Endothelial cell of umbilical vein (primary cell): ENCODE measurements around the gene ERBB3. TPM values are rescaled to one million over a fixed set of nuclear protein-coding genes. Genes with fewer than 3 reads are reported as not detected.

Experiments
- BruUV-seq: library from RNA; stranded (reverse); fragments of 400-500 nt; replicated peaks from 2 replicates; lab custom pipeline; 2021; lab: Mats Ljungman, UMichigan
- CTCF ChIA-PET: fragments of 300-600, 350-600 bp; sonication (Branson Sonifier 250); formaldehyde crosslinking; loops from one replicate; lab custom pipeline; 2021; ENCODE audit warnings: antibody characterized with exemption, inconsistent platforms; lab: Charles Lee
- POLR2A ChIA-PET: fragments of 300-600, 350-600 bp; sonication (Branson Sonifier 250); formaldehyde crosslinking; loops from one replicate; lab custom pipeline; 2021; ENCODE audit warnings: antibody characterized with exemption, inconsistent platforms; lab: Charles Lee
- DNase-seq: peaks from one replicate; pipeline ENCODE4 v3.0.0-alpha.2; 2011; ENCODE audit warnings: low read depth, low spot score
- FAIRE-seq: peaks from 2 replicates; lab custom pipeline; 2011; peaks lifted over from hg19 to GRCh38; lab: Jason Lieb, UNC
- H2AFZ ChIP-seq: 2 replicates; pipeline ENCODE4 v1.6.0; 2012; ENCODE audit warnings: low read depth, low read length, control low read depth, inconsistent platforms
- H3K27ac ChIP-seq: 2 replicates; pipeline ENCODE4 v1.5.1; 2011; ENCODE audit warnings: low read depth, mild to moderate bottlenecking, control low read depth, low read length, moderate library complexity; ENCODE audit not compliant: insufficient read depth
- H3K27me3 ChIP-seq, 2 experiments: 2 replicates each; pipeline versions ENCODE4 v1.6.0 to v1.6.1; 2011; ENCODE audit warnings: low read length in 2 of 2, mixed read lengths in 1 of 2; ENCODE audit not compliant: control insufficient read depth in 2 of 2, insufficient read depth in 2 of 2
- H3K36me3 ChIP-seq, 2 experiments: 2 replicates in 1 of 2; 3 replicates in 1 of 2; pipeline ENCODE4 v1.5.1; 2011; ENCODE audit warnings: low read length in 2 of 2, mild to moderate bottlenecking in 1 of 2, moderate library complexity in 1 of 2; ENCODE audit not compliant: control insufficient read depth in 2 of 2, insufficient read depth in 2 of 2; ENCODE audit errors: extremely low read depth in 1 of 2
- H3K4me1 ChIP-seq: 3 replicates; pipeline ENCODE4 v1.5.1; 2011; ENCODE audit warnings: mild to moderate bottlenecking, low read length; ENCODE audit not compliant: control insufficient read depth, insufficient read depth; ENCODE audit errors: extremely low read depth
- H3K4me2 ChIP-seq: 2 replicates; pipeline ENCODE4 v1.6.1; 2011; ENCODE audit warnings: low read length, control low read depth, mixed read lengths; ENCODE audit not compliant: insufficient read depth
- H3K4me3 ChIP-seq, 3 experiments: fragments of 200-600 bp in 1 of 3; sonication (generic), shearing (Covaris generic) in 1 of 3; replicated peaks in 1 of 3; 2 replicates each; pipeline ENCODE4 v1.5.1; 2011 to 2016; ENCODE audit warnings: control low read depth in 3 of 3, low read length in 3 of 3, mild to moderate bottlenecking in 2 of 3, inconsistent platforms in 1 of 3, low read depth in 1 of 3, moderate library complexity in 1 of 3; ENCODE audit not compliant: insufficient read depth in 1 of 3
- H3K79me2 ChIP-seq: 2 replicates; pipeline ENCODE4 v1.6.0; 2012; ENCODE audit warnings: low read length, inconsistent platforms; ENCODE audit not compliant: control insufficient read depth, insufficient read depth
- H3K9ac ChIP-seq: replicated peaks from 2 replicates; pipeline ENCODE3; 2011; ENCODE audit warnings: low read length, control low read depth; ENCODE audit not compliant: insufficient read depth; ENCODE audit errors: extremely low read depth
- H3K9me1 ChIP-seq: replicated peaks from 3 replicates; pipeline ENCODE4 v1.6.0; 2011; ENCODE audit warnings: mild to moderate bottlenecking, low read length; ENCODE audit not compliant: control insufficient read depth, insufficient read depth; ENCODE audit errors: extremely low read depth
- H3K9me3 ChIP-seq: replicated peaks from 2 replicates; pipeline ENCODE4 v1.5.1; 2012; ENCODE audit warnings: low read length, inconsistent platforms; ENCODE audit not compliant: control insufficient read depth, insufficient read depth
- H4K20me1 ChIP-seq: replicated peaks from 2 replicates; pipeline ENCODE3; 2011; ENCODE audit warnings: mild to moderate bottlenecking, low read length; ENCODE audit not compliant: control insufficient read depth, insufficient read depth; ENCODE audit errors: extremely low read depth
- EZH2 ChIP-seq: IDR thresholded peaks from 2 replicates; pipeline ENCODE4 v1.6.1; 2012; ENCODE audit warnings: borderline replicate concordance, low read depth, mild to moderate bottlenecking, moderate library complexity, low read length, inconsistent platforms; ENCODE audit not compliant: severe bottlenecking
- FOS ChIP-seq: IDR thresholded peaks from 2 replicates; pipeline ENCODE4 v1.6.1; 2011; ENCODE audit warnings: mild to moderate bottlenecking, low read length, moderate library complexity, borderline replicate concordance; ENCODE audit not compliant: insufficient read depth
- GATA2 ChIP-seq: IDR thresholded peaks from 2 replicates; pipeline ENCODE4 v1.7.0; 2011; ENCODE audit warnings: low read depth, mild to moderate bottlenecking, moderate library complexity, mixed read lengths, low read length; ENCODE audit not compliant: insufficient read length, insufficient read depth
- JUN ChIP-seq: IDR thresholded peaks from 2 replicates; pipeline ENCODE4 v1.6.1; 2011; ENCODE audit warnings: borderline replicate concordance, low read depth; ENCODE audit not compliant: insufficient read length, insufficient read depth
- POLR2A ChIP-seq: IDR thresholded peaks from 2 replicates; pipeline ENCODE4 v1.6.1; 2012; ENCODE audit warnings: low read depth, mild to moderate bottlenecking, control low read depth, low read length
- POLR2AphosphoS5 ChIP-seq: IDR thresholded peaks from 2 replicates; pipeline ENCODE4 v1.6.1; 2012; ENCODE audit warnings: low read depth, mild to moderate bottlenecking, control low read depth, low read length, moderate library complexity; ENCODE audit not compliant: insufficient read depth
- dilution Hi-C: fragments of 300-500 bp; cut with MboI; formaldehyde crosslinking; loops from one replicate; pipeline ENCODE4 v1.15.0; 2019; ENCODE audit warnings: low sequenced_read_pairs; ENCODE audit not compliant: extremely low pct_ligation_motif_present
- intact Hi-C: fragments of 100-400 bp; cut with micrococcal nuclease; formaldehyde crosslinking; loops from one replicate; pipeline ENCODE4 v1.10.0; 2022
- polyA plus RNA-seq, 4 experiments: library from polyadenylated mRNA; depleted of rRNA in 3 of 4; stranded (reverse) in 3 of 4; unstranded in 1 of 4; fragments of >200 nt; gene quantifications; 2 replicates each; pipeline versions ENCODE4 v1.2.1 to v1.2.3, GENCODE V29; 2011 to 2012; ENCODE audit warnings: missing spikeins in 1 of 4
- total RNA-seq: library from RNA; stranded (reverse); gene quantifications from 2 replicates; pipeline ENCODE4 v1.2.3, GENCODE V29; 2021
- TF ChIP-seq, protein P1 (sequence below), 2 donors: IDR thresholded peaks; 1 replicate in 1 of 2; 2 replicates in 1 of 2; pipeline ENCODE4 v1.5.1; 2011; ENCODE audit warnings: low read length in 2 of 2, mild to moderate bottlenecking in 2 of 2, moderate library complexity in 2 of 2, control low read depth in 1 of 2, inconsistent platforms in 1 of 2, low read depth in 1 of 2; ENCODE audit not compliant: insufficient read depth in 1 of 2; ENCODE audit errors: extremely low read depth in 1 of 2
- TF ChIP-seq, protein P2 (sequence below): IDR thresholded peaks from 2 replicates; pipeline ENCODE4 v1.6.1; 2011; ENCODE audit not compliant: insufficient read depth, insufficient read length

The ERBB3 gene
- total and polyA plus RNA-seq, 2 donors (not counting 3 experiments of a cell fraction or from before 2014, with no cell fraction given) = 0.11 to 1.5 TPM

DNA sequence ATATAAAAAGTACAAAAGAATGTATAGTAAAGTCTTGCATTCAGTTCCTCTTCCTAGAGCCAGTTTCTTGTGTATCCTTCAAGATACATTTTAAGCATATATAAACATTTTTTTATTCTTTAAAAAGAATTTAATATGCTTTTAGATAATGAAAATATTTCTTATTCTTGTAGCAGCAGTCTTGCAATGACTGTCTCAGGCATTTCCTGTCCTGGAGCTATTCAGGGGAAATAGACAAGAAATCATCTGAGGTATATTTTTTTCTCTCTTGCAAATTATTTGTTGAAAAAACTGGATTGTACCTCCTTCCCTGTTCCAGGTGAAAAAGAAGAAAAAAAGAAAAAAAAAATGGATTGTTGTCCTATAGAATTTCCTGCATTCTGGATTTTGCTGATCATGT lies 17.0 kb upstream of the ERBB3 start:
- Histone ChIP-seq H3K27ac (no peak overlapping the region), H3K36me3 (no peaks in the 10 kb centered on the region), H3K9ac (no peak overlapping the region), H3K4me3 (no peak overlapping the region), H3K4me2 (no peak overlapping the region), H3K9me3 (no peaks in the 10 kb centered on the region), H3K27me3 (no peaks in the 10 kb centered on the region), H4K20me1 (no peaks in the 10 kb centered on the region), H3K4me1 (peaks cover 4% of the 10 kb centered on the region), H3K79me2 (no peaks in the 10 kb centered on the region), H2AFZ (no peak overlapping the region), H3K9me1 (no peaks in the 10 kb centered on the region)
- ChIA-PET CTCF (interaction anchor here (1.6 to 2.1 kb wide), 3 partner anchors 16 to 22 kb away, joined by 5 to 7 read pairs (median 6); partner anchors contain the start of gene ERBB3), POLR2A (no interaction called here)
- TF ChIP-seq JUN = no peak
- TF ChIP-seq FOS = peak; percentile 16
- no peak for TF ChIP-seq POLR2AphosphoS5
- TF ChIP-seq EZH2 = no peak
- TF ChIP-seq POLR2A = no peak
- TF ChIP-seq, protein P1, sequence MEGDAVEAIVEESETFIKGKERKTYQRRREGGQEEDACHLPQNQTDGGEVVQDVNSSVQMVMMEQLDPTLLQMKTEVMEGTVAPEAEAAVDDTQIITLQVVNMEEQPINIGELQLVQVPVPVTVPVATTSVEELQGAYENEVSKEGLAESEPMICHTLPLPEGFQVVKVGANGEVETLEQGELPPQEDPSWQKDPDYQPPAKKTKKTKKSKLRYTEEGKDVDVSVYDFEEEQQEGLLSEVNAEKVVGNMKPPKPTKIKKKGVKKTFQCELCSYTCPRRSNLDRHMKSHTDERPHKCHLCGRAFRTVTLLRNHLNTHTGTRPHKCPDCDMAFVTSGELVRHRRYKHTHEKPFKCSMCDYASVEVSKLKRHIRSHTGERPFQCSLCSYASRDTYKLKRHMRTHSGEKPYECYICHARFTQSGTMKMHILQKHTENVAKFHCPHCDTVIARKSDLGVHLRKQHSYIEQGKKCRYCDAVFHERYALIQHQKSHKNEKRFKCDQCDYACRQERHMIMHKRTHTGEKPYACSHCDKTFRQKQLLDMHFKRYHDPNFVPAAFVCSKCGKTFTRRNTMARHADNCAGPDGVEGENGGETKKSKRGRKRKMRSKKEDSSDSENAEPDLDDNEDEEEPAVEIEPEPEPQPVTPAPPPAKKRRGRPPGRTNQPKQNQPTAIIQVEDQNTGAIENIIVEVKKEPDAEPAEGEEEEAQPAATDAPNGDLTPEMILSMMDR (IDR thresholded peaks at IDR 0.05; ENCODE audit: extremely low read depth in 1 of 2, insufficient read depth in 1 of 2, low read depth in 1 of 2, low read length in 2 of 2) = no peak
- TF ChIP-seq GATA2 = no peak
- TF ChIP-seq, protein P2, sequence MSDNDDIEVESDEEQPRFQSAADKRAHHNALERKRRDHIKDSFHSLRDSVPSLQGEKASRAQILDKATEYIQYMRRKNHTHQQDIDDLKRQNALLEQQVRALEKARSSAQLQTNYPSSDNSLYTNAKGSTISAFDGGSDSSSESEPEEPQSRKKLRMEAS = no peak
- FAIRE-seq (no peak), DNase-seq (no peak)
- BruUV-seq = no TSS peak
- intact Hi-C loops (no loop called here), dilution Hi-C loops (no loop called here)
